D721Med (cell line): ENCODE results near the gene DDX6.
"Not testable (repeated sequence)": the region's sequence is repeated elsewhere in the genome, so short reads cannot be mapped to it uniquely, and the experiment has no call there.

ENCODE experiments used
- DNase-seq: peaks from one replicate; pipeline ENCODE4 v3.0.0; 2011; ENCODE audit warnings: low spot score; ENCODE audit not compliant: insufficient read length
- FAIRE-seq: peaks from 2 replicates; lab custom pipeline; 2011; peaks lifted over from hg19 to GRCh38; lab: Jason Lieb, UNC
- TF ChIP-seq, protein P1 (sequence below): IDR thresholded peaks from 2 replicates; pipeline ENCODE4 v1.5.1; 2012; ENCODE audit warnings: mild to moderate bottlenecking, control low read depth; ENCODE audit not compliant: insufficient read depth; ENCODE audit errors: missing control alignments

The DDX6 gene, protein sequence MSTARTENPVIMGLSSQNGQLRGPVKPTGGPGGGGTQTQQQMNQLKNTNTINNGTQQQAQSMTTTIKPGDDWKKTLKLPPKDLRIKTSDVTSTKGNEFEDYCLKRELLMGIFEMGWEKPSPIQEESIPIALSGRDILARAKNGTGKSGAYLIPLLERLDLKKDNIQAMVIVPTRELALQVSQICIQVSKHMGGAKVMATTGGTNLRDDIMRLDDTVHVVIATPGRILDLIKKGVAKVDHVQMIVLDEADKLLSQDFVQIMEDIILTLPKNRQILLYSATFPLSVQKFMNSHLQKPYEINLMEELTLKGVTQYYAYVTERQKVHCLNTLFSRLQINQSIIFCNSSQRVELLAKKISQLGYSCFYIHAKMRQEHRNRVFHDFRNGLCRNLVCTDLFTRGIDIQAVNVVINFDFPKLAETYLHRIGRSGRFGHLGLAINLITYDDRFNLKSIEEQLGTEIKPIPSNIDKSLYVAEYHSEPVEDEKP

DNA sequence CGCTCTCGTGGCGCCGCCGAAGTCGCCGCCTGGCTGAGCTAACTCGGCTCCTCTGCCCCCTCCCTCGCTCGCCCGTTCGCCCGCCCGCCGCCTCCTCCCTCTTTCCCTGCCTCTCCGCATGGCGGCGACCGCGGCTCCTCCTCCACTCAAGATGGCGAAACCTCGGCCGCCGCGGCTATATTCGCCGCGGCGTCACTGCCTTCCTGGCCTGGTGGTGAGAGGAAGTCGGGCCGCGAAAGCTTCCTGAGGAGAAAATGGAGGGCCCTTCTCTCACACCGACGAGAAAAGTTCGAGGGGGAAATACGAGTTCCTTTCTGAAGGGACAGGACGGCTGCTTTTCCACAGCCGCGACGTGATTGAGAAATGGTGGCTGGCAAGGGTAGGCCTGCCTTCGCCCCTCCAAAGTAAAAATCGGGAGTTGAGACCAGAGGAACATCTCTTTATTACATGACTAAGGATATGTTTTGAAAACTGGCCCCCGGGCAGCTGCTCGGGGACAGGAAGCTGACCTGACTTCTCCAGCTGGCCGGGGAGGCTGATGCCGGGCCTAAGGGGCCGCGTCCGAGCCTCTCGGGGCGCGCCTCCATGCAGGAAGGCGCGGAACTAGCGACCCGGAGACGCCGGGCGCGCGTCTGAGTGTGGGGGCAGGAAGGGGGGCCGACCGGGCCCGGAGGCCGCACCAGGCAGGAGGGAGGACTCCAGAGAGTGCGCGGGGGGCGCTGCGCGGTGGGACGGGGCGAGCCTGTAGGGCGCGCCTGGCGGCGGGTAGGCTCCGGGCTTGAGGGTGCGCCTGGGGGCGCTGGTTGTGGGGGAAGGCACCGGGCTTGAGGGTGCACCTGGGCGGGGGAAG is at the start of gene DDX6:
DDX6 (minus strand) TSS at position 54 of the 850 bp plus-strand sequence. CDS start 4,913 bp downstream, outside the sequence.
- DNase-seq (peak; percentile 60), FAIRE-seq (no peak)
- TF ChIP-seq, protein P1, sequence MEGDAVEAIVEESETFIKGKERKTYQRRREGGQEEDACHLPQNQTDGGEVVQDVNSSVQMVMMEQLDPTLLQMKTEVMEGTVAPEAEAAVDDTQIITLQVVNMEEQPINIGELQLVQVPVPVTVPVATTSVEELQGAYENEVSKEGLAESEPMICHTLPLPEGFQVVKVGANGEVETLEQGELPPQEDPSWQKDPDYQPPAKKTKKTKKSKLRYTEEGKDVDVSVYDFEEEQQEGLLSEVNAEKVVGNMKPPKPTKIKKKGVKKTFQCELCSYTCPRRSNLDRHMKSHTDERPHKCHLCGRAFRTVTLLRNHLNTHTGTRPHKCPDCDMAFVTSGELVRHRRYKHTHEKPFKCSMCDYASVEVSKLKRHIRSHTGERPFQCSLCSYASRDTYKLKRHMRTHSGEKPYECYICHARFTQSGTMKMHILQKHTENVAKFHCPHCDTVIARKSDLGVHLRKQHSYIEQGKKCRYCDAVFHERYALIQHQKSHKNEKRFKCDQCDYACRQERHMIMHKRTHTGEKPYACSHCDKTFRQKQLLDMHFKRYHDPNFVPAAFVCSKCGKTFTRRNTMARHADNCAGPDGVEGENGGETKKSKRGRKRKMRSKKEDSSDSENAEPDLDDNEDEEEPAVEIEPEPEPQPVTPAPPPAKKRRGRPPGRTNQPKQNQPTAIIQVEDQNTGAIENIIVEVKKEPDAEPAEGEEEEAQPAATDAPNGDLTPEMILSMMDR = peak; percentile 28

DNA sequence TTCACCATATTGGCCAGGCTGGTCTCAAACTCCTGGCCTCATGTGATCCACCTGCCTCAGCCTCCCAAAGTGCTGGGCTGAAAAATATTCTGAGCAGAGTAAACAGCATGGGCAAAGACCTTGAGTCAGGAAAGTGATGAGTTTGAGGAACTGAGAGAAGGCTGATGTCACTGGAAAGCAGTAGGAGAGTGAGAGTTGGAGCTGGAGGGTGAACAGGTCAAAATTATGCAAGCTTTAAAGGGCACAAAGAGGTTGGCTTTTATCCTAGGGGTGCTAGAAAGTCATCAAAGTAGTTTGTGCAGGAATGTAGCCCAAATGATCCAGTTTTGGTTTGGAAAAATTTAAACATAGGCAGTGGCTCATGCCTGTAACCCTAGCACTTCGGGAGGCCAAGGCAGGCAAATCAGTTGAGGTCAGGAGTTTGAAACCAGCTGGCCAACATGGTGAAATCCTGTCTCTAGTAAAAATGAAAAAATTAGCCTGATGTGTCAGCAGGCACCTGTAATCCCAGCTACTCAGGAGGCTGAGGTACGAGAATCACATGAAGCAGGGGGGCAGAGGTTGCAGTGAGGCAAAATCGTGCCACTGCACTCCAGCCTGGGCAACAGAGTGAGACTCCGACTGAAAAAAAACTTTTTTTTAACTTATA is 48.1 kb upstream of the DDX6 start:
- no peak for FAIRE-seq
- DNase-seq = no peak
- TF ChIP-seq, protein P1 = no peak

DNA sequence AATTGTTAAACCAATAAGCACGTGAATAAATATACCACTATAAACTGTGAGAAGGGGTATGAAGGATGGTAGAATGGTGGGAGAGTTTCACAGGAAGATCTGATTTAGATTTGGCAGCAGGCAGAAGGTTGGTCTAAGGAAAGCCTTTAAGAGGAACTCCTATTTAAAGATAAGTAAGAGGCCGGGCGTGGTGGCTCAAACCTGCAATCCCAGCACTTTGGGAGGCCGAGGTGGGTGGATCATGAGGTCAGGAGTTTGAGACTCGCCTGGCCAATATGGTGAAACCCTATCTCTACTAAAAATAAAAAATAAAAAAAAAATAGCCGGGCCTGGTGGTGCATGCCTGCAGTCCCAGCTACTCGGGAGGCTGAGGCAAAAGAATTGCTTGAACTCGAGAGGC is 46.9 kb upstream of the DDX6 start:
- FAIRE-seq (no peak), DNase-seq (no peak)
- TF ChIP-seq, protein P1 = no peak

DNA sequence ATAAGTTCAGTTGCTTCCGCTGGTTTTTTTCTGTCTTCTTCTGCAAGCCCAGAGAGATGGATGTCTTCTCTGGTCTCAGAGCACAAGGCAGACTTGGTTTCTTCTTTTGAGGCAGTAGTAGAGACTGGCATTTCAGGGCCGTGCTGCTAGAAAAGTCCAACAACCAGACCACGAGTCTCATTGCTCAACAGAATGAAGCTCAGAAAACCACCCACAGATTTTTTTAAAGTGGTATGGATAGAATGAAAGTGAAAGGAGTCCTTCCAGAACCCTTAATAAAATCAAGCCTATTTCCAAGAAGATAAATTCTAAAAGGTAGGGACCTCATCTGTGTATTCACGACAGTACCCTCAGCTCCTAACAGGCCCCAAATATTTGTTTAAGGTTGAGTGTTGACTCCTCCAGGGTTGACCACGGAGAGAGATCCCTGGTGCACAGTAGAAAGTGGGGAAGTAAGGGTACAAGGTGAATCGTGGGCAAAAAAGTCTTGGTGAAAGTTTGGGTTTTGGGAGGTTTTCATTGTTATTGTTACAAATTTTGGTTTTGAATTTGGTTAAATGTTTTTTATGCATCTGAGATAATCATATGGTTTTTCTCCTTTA is 43.6 kb upstream of the DDX6 start:
- FAIRE-seq (no peak), DNase-seq (no peak)
- TF ChIP-seq, protein P1 = no peak

DNA sequence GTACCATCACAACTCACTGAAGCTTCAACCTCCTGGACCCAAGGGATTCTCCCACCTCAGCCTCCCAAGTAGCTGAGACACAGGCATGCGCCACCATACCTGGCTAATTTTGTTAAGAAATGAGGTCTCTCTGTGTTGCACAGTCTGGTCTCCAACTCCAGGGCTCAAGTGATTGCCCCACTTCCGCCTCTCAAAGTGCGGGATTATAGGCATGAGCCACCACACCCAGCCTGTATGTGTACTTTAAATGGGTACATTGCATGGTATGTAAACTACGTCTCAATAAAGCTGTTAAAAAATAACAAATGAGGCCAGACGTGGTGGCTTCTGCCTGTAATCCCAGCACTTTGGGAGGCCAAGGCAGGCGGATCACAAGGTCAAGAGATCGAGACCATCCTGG is 36.2 kb upstream of the DDX6 start:
- DNase-seq = no peak
- TF ChIP-seq, protein P1 = no peak
- FAIRE-seq = no peak

DNA sequence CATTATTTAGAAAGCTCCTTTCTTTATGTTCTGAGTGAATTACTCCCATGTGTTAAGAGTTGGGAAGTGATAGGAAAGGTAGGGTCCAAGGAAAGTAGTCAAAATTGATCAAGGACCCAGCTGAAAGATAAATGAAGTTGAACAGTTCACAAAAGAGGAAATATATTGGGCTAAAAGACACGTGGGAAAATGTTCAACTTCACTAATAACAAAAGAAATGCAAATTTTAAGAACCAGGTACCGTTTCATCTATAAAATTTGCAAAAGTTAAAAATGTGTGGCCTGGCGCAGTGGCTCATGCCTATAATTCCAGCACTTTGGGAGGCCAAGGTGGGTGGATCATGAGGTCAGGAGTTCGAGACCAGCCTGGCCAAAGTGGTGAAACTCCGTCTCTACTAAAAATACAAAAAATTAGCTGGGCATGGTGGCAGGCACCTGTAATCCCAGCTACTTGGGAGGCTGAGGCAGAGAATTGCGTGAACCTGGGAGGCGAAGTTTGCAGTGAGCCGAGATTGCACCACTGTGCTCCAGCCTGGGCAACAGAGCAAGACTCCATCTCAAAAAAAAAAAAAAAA is 32.1 kb upstream of the DDX6 start:
- DNase-seq, FAIRE-seq: not testable (repeated sequence)
